SU-DHL-6 (cell line): ENCODE results near the gene SRPK3.

Source experiments
- CTCF ChIP-seq: fragments of 200-600 bp; sonication (generic); IDR thresholded peaks from one replicate; pipeline ENCODE4 v1.5.1; 2017; ENCODE audit warnings: antibody characterized with exemption, mild to moderate bottlenecking, low read length, moderate library complexity; ENCODE audit not compliant: insufficient read depth, poor library complexity, severe bottlenecking
- EZH2phosphoT487 ChIP-seq: fragments of 200-600 bp; sonication (generic), shearing (Covaris generic); conservative IDR thresholded peaks from 2 replicates; pipeline ENCODE4 v1.6.1; 2018; ENCODE audit warnings: mild to moderate bottlenecking, antibody characterized with exemption, low read length, moderate library complexity, mixed read lengths

GRCh38 chrX:153828723-153829548, 48.1 kb downstream of the SRPK3 start:
- TF ChIP-seq CTCF = no peak
- no peak for TF ChIP-seq EZH2phosphoT487
